ENCODE results near the gene SLC16A12.
A peak's percentile ranks its signal among the peaks of the same experiment; 100 is the strongest.

The SLC16A12 gene

GRCh38 chr10:89502549-89502948 is 32.8 kb downstream of the SLC16A12 start:
- H3K9ac ChIP-seq (ENCODE audit: low read length in 5 of 5) = no peak overlapping the region
- H3K36me3 ChIP-seq (ENCODE audit: control insufficient read depth in 5 of 5, insufficient read depth in 5 of 5, low read length in 5 of 5) = no peaks in the 10 kb centered on the region
- no peak overlapping the region for H3K4me3 ChIP-seq (ENCODE audit: low read depth in 1 of 5, low read length in 5 of 5)
- no peaks in the 10 kb centered on the region for H3K9me3 ChIP-seq (ENCODE audit: control insufficient read depth in 5 of 5, low read length in 5 of 5)
- H3K4me1 ChIP-seq (ENCODE audit: control insufficient read depth in 5 of 5, insufficient read depth in 5 of 5, low read length in 5 of 5) = peaks cover 0 to 2% (median 0%) of the 10 kb centered on the region in 5 donors
- H3K27ac ChIP-seq (ENCODE audit: low read depth, low read length) = no peak overlapping the region
- no peaks in the 10 kb centered on the region for H3K27me3 ChIP-seq (ENCODE audit: control insufficient read depth in 5 of 5, insufficient read depth in 4 of 5, low read length in 5 of 5)

GRCh38 chr10:89494575-89494974 is 40.8 kb downstream of the SLC16A12 start:
- Histone ChIP-seq H3K4me3 (ENCODE audit: low read depth in 1 of 5, low read length in 5 of 5) (no peak overlapping the region), H3K27me3 (ENCODE audit: control insufficient read depth in 5 of 5, insufficient read depth in 4 of 5, low read length in 5 of 5) (no peaks in the 10 kb centered on the region), H3K27ac (ENCODE audit: low read depth, low read length) (no peak overlapping the region), H3K9ac (ENCODE audit: low read length in 5 of 5) (no peak overlapping the region), H3K4me1 (ENCODE audit: control insufficient read depth in 5 of 5, insufficient read depth in 5 of 5, low read length in 5 of 5) (no peaks in the 10 kb centered on the region), H3K36me3 (ENCODE audit: control insufficient read depth in 5 of 5, insufficient read depth in 5 of 5, low read length in 5 of 5) (no peaks in the 10 kb centered on the region), H3K9me3 (ENCODE audit: control insufficient read depth in 5 of 5, low read length in 5 of 5) (no peaks in the 10 kb centered on the region)

- no peak overlapping the region for H3K27ac ChIP-seq (ENCODE audit: low read depth, low read length)
- H3K36me3 ChIP-seq (ENCODE audit: control insufficient read depth in 5 of 5, insufficient read depth in 5 of 5, low read length in 5 of 5) = no peaks in the 10 kb centered on the region
- no peaks in the 10 kb centered on the region for H3K9me3 ChIP-seq (ENCODE audit: control insufficient read depth in 5 of 5, low read length in 5 of 5)
- no peaks in the 10 kb centered on the region for H3K27me3 ChIP-seq (ENCODE audit: control insufficient read depth in 5 of 5, insufficient read depth in 4 of 5, low read length in 5 of 5)
- no peak overlapping the region for H3K4me3 ChIP-seq (ENCODE audit: low read depth in 1 of 5, low read length in 5 of 5)
- H3K9ac ChIP-seq (ENCODE audit: low read length in 5 of 5) = no peak overlapping the region
- no peaks in the 10 kb centered on the region for H3K4me1 ChIP-seq (ENCODE audit: control insufficient read depth in 5 of 5, insufficient read depth in 5 of 5, low read length in 5 of 5)
These were observed 41.3 kb downstream of the SLC16A12 start for GRCh38 chr10:89494068-89494467.

DNA sequence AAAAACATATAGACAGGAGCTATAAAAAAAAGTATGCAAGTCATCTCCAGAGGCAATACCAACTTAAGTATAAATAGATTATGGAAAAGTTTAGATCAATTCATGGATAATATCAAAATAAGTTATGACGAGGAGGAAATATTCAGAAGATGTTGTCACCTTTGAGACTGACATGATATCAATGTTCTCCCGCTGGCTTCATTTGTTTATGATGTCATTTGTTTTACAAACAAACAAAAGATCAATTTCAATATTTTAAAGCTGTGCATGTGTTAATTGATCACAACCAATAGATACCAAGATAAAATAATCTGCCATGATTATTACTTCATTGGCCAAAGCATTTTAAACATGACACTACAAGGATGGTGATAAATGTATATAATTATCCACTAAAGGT is 43.5 kb downstream of the SLC16A12 start:
- H3K9me3 ChIP-seq (ENCODE audit: control insufficient read depth in 5 of 5, low read length in 5 of 5) = no peaks in the 10 kb centered on the region
- H3K9ac ChIP-seq (ENCODE audit: low read length in 5 of 5) = no peak overlapping the region
- H3K27ac ChIP-seq (ENCODE audit: low read depth, low read length) = no peak overlapping the region
- H3K36me3 ChIP-seq (ENCODE audit: control insufficient read depth in 5 of 5, insufficient read depth in 5 of 5, low read length in 5 of 5) = no peaks in the 10 kb centered on the region
- no peaks in the 10 kb centered on the region for H3K27me3 ChIP-seq (ENCODE audit: control insufficient read depth in 5 of 5, insufficient read depth in 4 of 5, low read length in 5 of 5)
- H3K4me3 ChIP-seq (ENCODE audit: low read depth in 1 of 5, low read length in 5 of 5) = no peak overlapping the region
- no peaks in the 10 kb centered on the region for H3K4me1 ChIP-seq (ENCODE audit: control insufficient read depth in 5 of 5, insufficient read depth in 5 of 5, low read length in 5 of 5)

DNA sequence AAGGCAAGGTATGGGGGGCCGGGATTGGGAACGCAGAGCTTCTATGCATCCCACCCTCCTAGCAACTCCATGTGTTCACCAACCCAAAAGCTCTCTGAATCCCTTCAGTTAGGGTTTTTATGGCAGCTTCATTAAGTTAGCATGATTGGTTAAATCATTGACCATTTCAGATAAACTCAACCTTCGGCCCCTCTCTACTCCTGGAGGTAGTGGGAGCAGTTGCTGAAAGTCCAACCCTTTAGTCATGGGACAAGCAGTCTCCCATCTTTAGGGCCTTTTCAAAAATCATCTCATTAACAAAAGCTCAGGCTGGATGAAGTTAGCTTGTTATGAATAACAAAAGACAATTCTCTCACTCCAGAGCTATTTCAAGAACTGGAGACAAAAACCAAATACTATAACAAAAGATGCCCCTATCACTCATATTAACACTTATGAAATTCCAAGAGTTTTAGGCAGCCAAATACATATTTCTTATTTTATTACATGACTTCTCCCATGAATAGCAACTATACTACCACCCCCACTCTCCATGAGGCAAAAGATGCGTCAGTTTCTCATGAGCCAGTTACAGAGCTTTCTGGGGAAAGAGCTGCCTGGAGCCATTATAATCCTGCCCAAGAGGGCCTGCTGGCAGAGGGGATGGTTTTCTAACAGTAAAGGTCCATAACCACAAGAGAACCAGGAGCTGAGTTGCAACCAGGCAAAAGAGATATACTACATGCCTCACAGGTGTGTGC is 44.6 kb downstream of the SLC16A12 start:
- Histone ChIP-seq H3K4me3 (ENCODE audit: low read depth in 1 of 5, low read length in 5 of 5) (no peak overlapping the region), H3K27ac (ENCODE audit: low read depth, low read length) (no peak overlapping the region), H3K9me3 (ENCODE audit: control insufficient read depth in 5 of 5, low read length in 5 of 5) (no peaks in the 10 kb centered on the region), H3K36me3 (ENCODE audit: control insufficient read depth in 5 of 5, insufficient read depth in 5 of 5, low read length in 5 of 5) (no peaks in the 10 kb centered on the region), H3K9ac (ENCODE audit: low read length in 5 of 5) (no peak overlapping the region), H3K4me1 (ENCODE audit: control insufficient read depth in 5 of 5, insufficient read depth in 5 of 5, low read length in 5 of 5) (no peaks in the 10 kb centered on the region), H3K27me3 (ENCODE audit: control insufficient read depth in 5 of 5, insufficient read depth in 4 of 5, low read length in 5 of 5) (no peaks in the 10 kb centered on the region)

- H3K4me1 ChIP-seq (ENCODE audit: control insufficient read depth in 5 of 5, insufficient read depth in 5 of 5, low read length in 5 of 5) = peaks cover 3 to 42% (median 33%) of the 10 kb centered on the region in 5 donors
- no peaks in the 10 kb centered on the region for H3K27me3 ChIP-seq (ENCODE audit: control insufficient read depth in 5 of 5, insufficient read depth in 4 of 5, low read length in 5 of 5)
- H3K9ac ChIP-seq (ENCODE audit: low read length in 5 of 5) = no peak overlapping the region
- H3K27ac ChIP-seq (ENCODE audit: low read depth, low read length) = peak overlapping the region; percentile 59
- H3K36me3 ChIP-seq (ENCODE audit: control insufficient read depth in 5 of 5, insufficient read depth in 5 of 5, low read length in 5 of 5) = no peaks in the 10 kb centered on the region
- H3K4me3 ChIP-seq (ENCODE audit: low read depth in 1 of 5, low read length in 5 of 5) = no peak overlapping the region
- peaks cover 0 to 4% (median 0%) of the 10 kb centered on the region in 5 donors for H3K9me3 ChIP-seq (ENCODE audit: control insufficient read depth in 5 of 5, low read length in 5 of 5)
These were observed 53.1 kb downstream of the SLC16A12 start for GRCh38 chr10:89482256-89482655.

DNA sequence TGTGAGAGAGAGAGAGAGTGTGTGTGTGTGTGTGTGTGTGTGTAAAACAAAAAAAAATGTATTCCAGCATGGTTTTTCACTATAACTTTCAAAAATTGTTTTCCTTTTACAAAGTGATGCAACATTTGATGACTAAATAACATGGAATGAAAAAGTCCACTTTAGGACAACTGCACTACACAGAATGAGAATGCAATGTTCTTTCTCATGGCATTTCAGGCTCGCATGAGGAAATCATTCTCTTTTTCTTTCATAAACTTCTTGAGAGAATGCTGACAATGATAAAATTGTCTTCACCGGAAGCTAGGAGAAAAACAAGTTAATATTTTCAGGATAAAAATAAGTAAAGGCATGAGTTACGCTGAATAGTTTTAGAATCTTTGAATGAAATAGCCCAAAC is 53.7 kb downstream of the SLC16A12 start:
- Histone ChIP-seq H3K36me3 (ENCODE audit: control insufficient read depth in 5 of 5, insufficient read depth in 5 of 5, low read length in 5 of 5) (no peaks in the 10 kb centered on the region), H3K4me3 (ENCODE audit: low read depth in 1 of 5, low read length in 5 of 5) (no peak overlapping the region), H3K27ac (ENCODE audit: low read depth, low read length) (peak overlapping the region; percentile 59), H3K4me1 (ENCODE audit: control insufficient read depth in 5 of 5, insufficient read depth in 5 of 5, low read length in 5 of 5) (peaks cover 3 to 42% (median 35%) of the 10 kb centered on the region in 5 donors), H3K27me3 (ENCODE audit: control insufficient read depth in 5 of 5, insufficient read depth in 4 of 5, low read length in 5 of 5) (no peaks in the 10 kb centered on the region), H3K9me3 (ENCODE audit: control insufficient read depth in 5 of 5, low read length in 5 of 5) (peaks cover 0 to 4% (median 0%) of the 10 kb centered on the region in 5 donors), H3K9ac (ENCODE audit: low read length in 5 of 5) (no peak overlapping the region)

- no peaks in the 10 kb centered on the region for H3K27me3 ChIP-seq (ENCODE audit: control insufficient read depth in 5 of 5, insufficient read depth in 4 of 5, low read length in 5 of 5)
- peaks cover 0 to 4% (median 0%) of the 10 kb centered on the region in 5 donors for H3K9me3 ChIP-seq (ENCODE audit: control insufficient read depth in 5 of 5, low read length in 5 of 5)
- no peaks in the 10 kb centered on the region for H3K36me3 ChIP-seq (ENCODE audit: control insufficient read depth in 5 of 5, insufficient read depth in 5 of 5, low read length in 5 of 5)
- peak overlapping the region; percentile 26 for H3K27ac ChIP-seq (ENCODE audit: low read depth, low read length)
- peaks cover 7 to 57% (median 52%) of the 10 kb centered on the region in 5 donors for H3K4me1 ChIP-seq (ENCODE audit: control insufficient read depth in 5 of 5, insufficient read depth in 5 of 5, low read length in 5 of 5)
- no peak overlapping the region for H3K4me3 ChIP-seq (ENCODE audit: low read depth in 1 of 5, low read length in 5 of 5)
- H3K9ac ChIP-seq (ENCODE audit: low read length in 5 of 5) = no peak overlapping the region
These were observed 55.5 kb downstream of the SLC16A12 start for GRCh38 chr10:89479771-89480446.

DNA sequence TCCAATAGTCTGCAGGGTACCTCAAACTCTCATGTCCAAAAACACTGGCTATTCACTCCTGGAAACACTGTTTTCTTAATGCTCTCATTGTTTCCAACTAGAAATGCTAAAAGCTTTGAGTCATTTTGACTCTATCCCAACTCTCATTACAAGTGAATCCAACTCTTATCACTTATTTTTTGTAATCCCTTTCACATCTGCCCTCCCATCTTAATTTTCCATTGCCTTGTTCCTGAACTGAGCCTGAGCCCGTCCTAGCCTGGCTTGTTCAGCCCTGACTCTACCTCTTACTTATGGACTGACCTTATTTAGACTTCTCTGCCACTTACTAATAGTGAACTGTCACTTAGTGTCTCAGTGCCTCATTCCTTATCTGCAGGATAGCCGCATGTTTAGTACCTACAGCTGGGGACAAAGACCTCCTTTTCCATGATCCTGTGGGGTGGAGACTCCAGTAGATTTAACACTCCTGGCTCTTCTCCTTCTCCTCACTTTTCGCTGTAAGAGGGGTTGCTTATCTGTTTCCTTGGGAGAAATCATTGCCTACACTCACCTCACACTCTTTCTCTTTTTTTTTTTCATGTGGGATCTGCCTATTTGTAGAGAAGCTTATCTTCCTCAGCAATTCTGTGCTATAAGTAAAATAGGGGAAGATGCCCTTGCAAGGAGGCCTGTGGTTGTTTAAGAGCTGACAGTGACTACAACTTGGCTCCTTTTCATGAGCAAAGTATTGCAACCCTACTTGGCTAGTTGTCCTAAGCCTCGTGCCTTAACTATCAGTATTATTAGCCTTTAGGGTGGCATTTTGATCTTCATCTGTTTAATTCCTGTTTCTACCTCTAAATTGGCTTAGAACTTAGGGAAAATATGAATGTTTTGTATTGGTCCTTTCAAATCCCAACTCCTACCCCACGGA is 56.4 kb downstream of the SLC16A12 start:
- H3K27me3 ChIP-seq (ENCODE audit: control insufficient read depth in 5 of 5, insufficient read depth in 4 of 5, low read length in 5 of 5) = no peaks in the 10 kb centered on the region
- peaks cover 7 to 59% (median 52%) of the 10 kb centered on the region in 5 donors for H3K4me1 ChIP-seq (ENCODE audit: control insufficient read depth in 5 of 5, insufficient read depth in 5 of 5, low read length in 5 of 5)
- H3K9me3 ChIP-seq (ENCODE audit: control insufficient read depth in 5 of 5, low read length in 5 of 5) = peaks cover 0 to 4% (median 0%) of the 10 kb centered on the region in 5 donors
- no peaks in the 10 kb centered on the region for H3K36me3 ChIP-seq (ENCODE audit: control insufficient read depth in 5 of 5, insufficient read depth in 5 of 5, low read length in 5 of 5)
- peak overlapping the region in 1 of 5 donors; percentile 48 for H3K9ac ChIP-seq (ENCODE audit: low read length in 5 of 5)
- H3K4me3 ChIP-seq (ENCODE audit: low read depth in 1 of 5, low read length in 5 of 5) = no peak overlapping the region
- H3K27ac ChIP-seq (ENCODE audit: low read depth, low read length) = peak overlapping the region; percentile 26
